PC-3 (cell line): ENCODE data around the gene PSMB9. TPM values are rescaled to one million over a fixed set of nuclear protein-coding genes. Genes with fewer than 3 reads are reported as not detected.

Experiments
- ATAC-seq: fragments of 200-7000 bp; cut with Tn5 transposase; 2 replicates; pipeline ENCODE4 v1.9.1; 2020; ENCODE audit warnings: mild to moderate bottlenecking, moderate library complexity
- BruUV-seq: library from RNA; stranded (reverse); fragments of 400-500 nt; replicated peaks from 2 replicates; lab custom pipeline; 2021; lab: Mats Ljungman, UMichigan
- CTCF ChIA-PET: fragments of 300-600 bp; sonication (Branson Sonifier 250); formaldehyde crosslinking; loops from one replicate; lab custom pipeline; 2022; ENCODE audit warnings: antibody characterized with exemption; lab: Charles Lee
- POLR2A ChIA-PET: fragments of 300-600 bp; sonication (Branson Sonifier 250); formaldehyde crosslinking; loops from one replicate; lab custom pipeline; 2022; ENCODE audit warnings: antibody characterized with exemption; ENCODE audit not compliant: unreplicated experiment; lab: Charles Lee
- DNase-seq: peaks from one replicate; pipeline ENCODE4 v3.0.0-alpha.2; 2015
- H2AFZ ChIP-seq: fragments of 300-600 bp; sonication (generic); 2 replicates; pipeline ENCODE4 v1.6.0; 2016; ENCODE audit warnings: antibody characterized with exemption, low read length
- H3F3A ChIP-seq: fragments of 300-600 bp; sonication (generic); one replicate; pipeline ENCODE4 v1.6.0; 2017; ENCODE audit warnings: antibody characterized with exemption, low read length, control low read depth, mild to moderate bottlenecking; ENCODE audit not compliant: unreplicated experiment
- H3K27ac ChIP-seq: fragments of 300-600 bp; sonication (generic); 2 replicates; pipeline ENCODE4 v1.5.1; 2016; ENCODE audit warnings: mild to moderate bottlenecking, low read length
- H3K27me3 ChIP-seq: fragments of 300-600 bp; sonication (generic); 2 replicates; pipeline ENCODE4 v1.6.1; 2016; ENCODE audit warnings: low read length, mixed read lengths
- H3K36me3 ChIP-seq: fragments of 300-600 bp; sonication (generic); 2 replicates; pipeline ENCODE4 v1.6.1; 2016; ENCODE audit warnings: low read depth, mixed run types, low read length, mixed read lengths
- H3K4me1 ChIP-seq: fragments of 300-600 bp; sonication (generic); 2 replicates; pipeline ENCODE4 v1.5.1; 2016; ENCODE audit warnings: low read length; ENCODE audit not compliant: insufficient read depth
- H3K4me2 ChIP-seq: fragments of 300-600 bp; sonication (generic); 2 replicates; pipeline ENCODE4 v1.6.0; 2016; ENCODE audit warnings: low read length
- H3K4me3 ChIP-seq: fragments of 300-600 bp; sonication (generic); 2 replicates; pipeline ENCODE4 v1.5.1; 2016; ENCODE audit warnings: mild to moderate bottlenecking, low read length, mixed read lengths
- H3K79me2 ChIP-seq: fragments of 300-600 bp; sonication (generic); 2 replicates; pipeline ENCODE4 v1.6.1; 2017; ENCODE audit warnings: low read length, mixed read lengths
- H3K9ac ChIP-seq: fragments of 300-600 bp; sonication (generic); 2 replicates; pipeline ENCODE4 v1.6.0; 2016; ENCODE audit warnings: mild to moderate bottlenecking, low read length
- H3K9me2 ChIP-seq: fragments of 300-600 bp; sonication (generic); replicated peaks from 2 replicates; pipeline ENCODE4 v1.6.1; 2016; ENCODE audit warnings: mixed run types, low read length, mixed read lengths
- H3K9me3 ChIP-seq: fragments of 300-600 bp; sonication (generic); 2 replicates; pipeline ENCODE4 v1.6.1; 2016; ENCODE audit warnings: low read length, mixed read lengths
- H4K20me1 ChIP-seq: fragments of 300-600 bp; sonication (generic); 2 replicates; pipeline ENCODE4 v1.6.1; 2016; ENCODE audit warnings: low read length, mixed read lengths
- CTCF ChIP-seq: fragments of 300-600 bp; sonication (generic); conservative IDR thresholded peaks from 2 replicates; pipeline ENCODE4 v1.5.1; 2017; ENCODE audit warnings: antibody characterized with exemption, low read depth, mild to moderate bottlenecking, low read length
- EZH2 ChIP-seq: fragments of 300-600 bp; sonication (generic); IDR thresholded peaks from one replicate; pipeline ENCODE4 v1.6.1; 2017; ENCODE audit warnings: antibody characterized with exemption, mild to moderate bottlenecking, low read length; ENCODE audit not compliant: unreplicated experiment
- EZH2phosphoT487 ChIP-seq: fragments of 300-600 bp; sonication (generic); IDR thresholded peaks from 2 replicates; pipeline ENCODE4 v1.6.1; 2018; ENCODE audit warnings: mild to moderate bottlenecking, antibody characterized with exemption, low read length, borderline replicate concordance
- intact Hi-C: fragments of 100-400 bp; cut with micrococcal nuclease; formaldehyde crosslinking; loops from 2 replicates; pipeline ENCODE4 v1.9.0; 2023
- total RNA-seq: library from RNA; depleted of rRNA; stranded (reverse); fragments of >200 nt; gene quantifications from 2 replicates; pipeline ENCODE4 v1.2.3, GENCODE V29; 2014

PSMB9 gene
- total RNA-seq, 1 experiment from 2014 or later: 1.5 TPM

- H3K4me3 ChIP-seq: no peak overlapping the region
- ATAC-seq (no peak), DNase-seq (no peak)
- no peaks in the 10 kb centered on the region for H3F3A ChIP-seq
- no TSS peak for BruUV-seq
- no peaks in the 10 kb centered on the region for H3K27me3 ChIP-seq
- H3K4me1 ChIP-seq: peaks cover 15% of the 10 kb centered on the region
- ChIA-PET CTCF (no interaction called here), POLR2A (no interaction called here)
- H3K36me3 ChIP-seq: peaks cover 14% of the 10 kb centered on the region
- no peaks in the 10 kb centered on the region for H3K9me3 ChIP-seq
- no peak overlapping the region for H3K27ac ChIP-seq
- peaks cover 17% of the 10 kb centered on the region for H3K79me2 ChIP-seq
- H3K9ac ChIP-seq: no peak overlapping the region
- H2AFZ ChIP-seq: no peak overlapping the region
- H4K20me1 ChIP-seq: no peaks in the 10 kb centered on the region
- H3K9me2 ChIP-seq: no peaks in the 10 kb centered on the region
- TF ChIP-seq EZH2: no peak
- no peak for TF ChIP-seq CTCF
- no peak for TF ChIP-seq EZH2phosphoT487
- intact Hi-C loops: no loop called here
- no peak overlapping the region for H3K4me2 ChIP-seq
Measured at GRCh38 chr6:32832535-32832934, 21.5 kb upstream of the PSMB9 start.

- intact Hi-C loops: no loop called here
- Histone ChIP-seq H2AFZ (no peak overlapping the region), H3K36me3 (peaks cover 14% of the 10 kb centered on the region; the same call in 1 of the 2 replicates), H3K9ac (no peak overlapping the region), H4K20me1 (no peaks in the 10 kb centered on the region), H3K27ac (no peak overlapping the region), H3K79me2 (peaks cover 22% of the 10 kb centered on the region), H3F3A (no peaks in the 10 kb centered on the region), H3K9me2 (no peaks in the 10 kb centered on the region), H3K9me3 (no peaks in the 10 kb centered on the region), H3K4me1 (peaks cover 18% of the 10 kb centered on the region), H3K4me2 (no peak overlapping the region), H3K4me3 (no peak overlapping the region), H3K27me3 (no peaks in the 10 kb centered on the region)
- CTCF ChIA-PET: no interaction called here
- ATAC-seq (no peak), DNase-seq (no peak)
- TF ChIP-seq EZH2: no peak
- TF ChIP-seq EZH2phosphoT487: no peak
- POLR2A ChIA-PET: no interaction called here
- no TSS peak for BruUV-seq
Measured at GRCh38 chr6:32833664-32834063, 20.3 kb upstream of the PSMB9 start.

GRCh38 chr6:32835167-32835893 lies 18.7 kb upstream of the PSMB9 start:
- Histone ChIP-seq H3K36me3 (peaks cover 10% of the 10 kb centered on the region; the same call in 1 of the 2 replicates), H3K9me2 (no peaks in the 10 kb centered on the region), H2AFZ (no peak overlapping the region), H3K9ac (no peak overlapping the region), H3K4me2 (no peak overlapping the region), H3K9me3 (no peaks in the 10 kb centered on the region), H3K4me1 (peaks cover 18% of the 10 kb centered on the region), H3K79me2 (peaks cover 22% of the 10 kb centered on the region), H4K20me1 (no peaks in the 10 kb centered on the region), H3F3A (no peaks in the 10 kb centered on the region), H3K4me3 (no peak overlapping the region), H3K27ac (no peak overlapping the region), H3K27me3 (no peaks in the 10 kb centered on the region)
- no TSS peak for BruUV-seq
- DNase-seq (no peak), ATAC-seq (no peak)
- CTCF ChIA-PET: no interaction called here
- POLR2A ChIA-PET: no interaction called here
- no peak for TF ChIP-seq CTCF
- TF ChIP-seq EZH2: no peak
- TF ChIP-seq EZH2phosphoT487: no peak
- intact Hi-C loops: loop anchor here (5.0 kb wide), 1 partner anchor 147 kb away; no protein-coding TSS in a partner anchor
